Endothelial cell of umbilical vein (primary cell): ENCODE data around the gene SMIM36. TPM values are rescaled to one million over a fixed set of nuclear protein-coding genes. Genes with fewer than 3 reads are reported as not detected.

Experiments
- BruUV-seq: library from RNA; stranded (reverse); fragments of 400-500 nt; replicated peaks from 2 replicates; lab custom pipeline; 2021; lab: Mats Ljungman, UMichigan
- CTCF ChIA-PET: fragments of 300-600, 350-600 bp; sonication (Branson Sonifier 250); formaldehyde crosslinking; loops from one replicate; lab custom pipeline; 2021; ENCODE audit warnings: antibody characterized with exemption, inconsistent platforms; lab: Charles Lee
- POLR2A ChIA-PET: fragments of 300-600, 350-600 bp; sonication (Branson Sonifier 250); formaldehyde crosslinking; loops from one replicate; lab custom pipeline; 2021; ENCODE audit warnings: antibody characterized with exemption, inconsistent platforms; lab: Charles Lee
- DNase-seq: peaks from one replicate; pipeline ENCODE4 v3.0.0-alpha.2; 2011; ENCODE audit warnings: low read depth, low spot score
- FAIRE-seq: peaks from 2 replicates; lab custom pipeline; 2011; peaks lifted over from hg19 to GRCh38; lab: Jason Lieb, UNC
- H2AFZ ChIP-seq: 2 replicates; pipeline ENCODE4 v1.6.0; 2012; ENCODE audit warnings: low read depth, low read length, control low read depth, inconsistent platforms
- H3K27ac ChIP-seq: 2 replicates; pipeline ENCODE4 v1.5.1; 2011; ENCODE audit warnings: low read depth, mild to moderate bottlenecking, control low read depth, low read length, moderate library complexity; ENCODE audit not compliant: insufficient read depth
- H3K27me3 ChIP-seq, 2 experiments: 2 replicates each; pipeline versions ENCODE4 v1.6.0 to v1.6.1; 2011; ENCODE audit warnings: low read length in 2 of 2, mixed read lengths in 1 of 2; ENCODE audit not compliant: control insufficient read depth in 2 of 2, insufficient read depth in 2 of 2
- H3K36me3 ChIP-seq, 2 experiments: 2 replicates in 1 of 2; 3 replicates in 1 of 2; pipeline ENCODE4 v1.5.1; 2011; ENCODE audit warnings: low read length in 2 of 2, mild to moderate bottlenecking in 1 of 2, moderate library complexity in 1 of 2; ENCODE audit not compliant: control insufficient read depth in 2 of 2, insufficient read depth in 2 of 2; ENCODE audit errors: extremely low read depth in 1 of 2
- H3K4me1 ChIP-seq: 3 replicates; pipeline ENCODE4 v1.5.1; 2011; ENCODE audit warnings: mild to moderate bottlenecking, low read length; ENCODE audit not compliant: control insufficient read depth, insufficient read depth; ENCODE audit errors: extremely low read depth
- H3K4me2 ChIP-seq: 2 replicates; pipeline ENCODE4 v1.6.1; 2011; ENCODE audit warnings: low read length, control low read depth, mixed read lengths; ENCODE audit not compliant: insufficient read depth
- H3K4me3 ChIP-seq, 3 experiments: fragments of 200-600 bp in 1 of 3; sonication (generic), shearing (Covaris generic) in 1 of 3; replicated peaks in 1 of 3; 2 replicates each; pipeline ENCODE4 v1.5.1; 2011 to 2016; ENCODE audit warnings: control low read depth in 3 of 3, low read length in 3 of 3, mild to moderate bottlenecking in 2 of 3, inconsistent platforms in 1 of 3, low read depth in 1 of 3, moderate library complexity in 1 of 3; ENCODE audit not compliant: insufficient read depth in 1 of 3
- H3K79me2 ChIP-seq: 2 replicates; pipeline ENCODE4 v1.6.0; 2012; ENCODE audit warnings: low read length, inconsistent platforms; ENCODE audit not compliant: control insufficient read depth, insufficient read depth
- H3K9ac ChIP-seq: replicated peaks from 2 replicates; pipeline ENCODE3; 2011; ENCODE audit warnings: low read length, control low read depth; ENCODE audit not compliant: insufficient read depth; ENCODE audit errors: extremely low read depth
- H3K9me1 ChIP-seq: replicated peaks from 3 replicates; pipeline ENCODE4 v1.6.0; 2011; ENCODE audit warnings: mild to moderate bottlenecking, low read length; ENCODE audit not compliant: control insufficient read depth, insufficient read depth; ENCODE audit errors: extremely low read depth
- H3K9me3 ChIP-seq: replicated peaks from 2 replicates; pipeline ENCODE4 v1.5.1; 2012; ENCODE audit warnings: low read length, inconsistent platforms; ENCODE audit not compliant: control insufficient read depth, insufficient read depth
- H4K20me1 ChIP-seq: replicated peaks from 2 replicates; pipeline ENCODE3; 2011; ENCODE audit warnings: mild to moderate bottlenecking, low read length; ENCODE audit not compliant: control insufficient read depth, insufficient read depth; ENCODE audit errors: extremely low read depth
- EZH2 ChIP-seq: IDR thresholded peaks from 2 replicates; pipeline ENCODE4 v1.6.1; 2012; ENCODE audit warnings: borderline replicate concordance, low read depth, mild to moderate bottlenecking, moderate library complexity, low read length, inconsistent platforms; ENCODE audit not compliant: severe bottlenecking
- FOS ChIP-seq: IDR thresholded peaks from 2 replicates; pipeline ENCODE4 v1.6.1; 2011; ENCODE audit warnings: mild to moderate bottlenecking, low read length, moderate library complexity, borderline replicate concordance; ENCODE audit not compliant: insufficient read depth
- GATA2 ChIP-seq: IDR thresholded peaks from 2 replicates; pipeline ENCODE4 v1.7.0; 2011; ENCODE audit warnings: low read depth, mild to moderate bottlenecking, moderate library complexity, mixed read lengths, low read length; ENCODE audit not compliant: insufficient read length, insufficient read depth
- JUN ChIP-seq: IDR thresholded peaks from 2 replicates; pipeline ENCODE4 v1.6.1; 2011; ENCODE audit warnings: borderline replicate concordance, low read depth; ENCODE audit not compliant: insufficient read length, insufficient read depth
- MYC ChIP-seq: IDR thresholded peaks from one replicate; pipeline ENCODE4 v1.6.1; 2011; ENCODE audit warnings: mild to moderate bottlenecking, low read depth, low read length
- POLR2A ChIP-seq: IDR thresholded peaks from 2 replicates; pipeline ENCODE4 v1.6.1; 2012; ENCODE audit warnings: low read depth, mild to moderate bottlenecking, control low read depth, low read length
- POLR2AphosphoS5 ChIP-seq: IDR thresholded peaks from 2 replicates; pipeline ENCODE4 v1.6.1; 2012; ENCODE audit warnings: low read depth, mild to moderate bottlenecking, control low read depth, low read length, moderate library complexity; ENCODE audit not compliant: insufficient read depth
- dilution Hi-C: fragments of 300-500 bp; cut with MboI; formaldehyde crosslinking; loops from one replicate; pipeline ENCODE4 v1.15.0; 2019; ENCODE audit warnings: low sequenced_read_pairs; ENCODE audit not compliant: extremely low pct_ligation_motif_present
- intact Hi-C: fragments of 100-400 bp; cut with micrococcal nuclease; formaldehyde crosslinking; loops from one replicate; pipeline ENCODE4 v1.10.0; 2022
- polyA plus RNA-seq, 4 experiments: library from polyadenylated mRNA; depleted of rRNA in 3 of 4; stranded (reverse) in 3 of 4; unstranded in 1 of 4; fragments of >200 nt; gene quantifications; 2 replicates each; pipeline versions ENCODE4 v1.2.1 to v1.2.3, GENCODE V29; 2011 to 2012; ENCODE audit warnings: missing spikeins in 1 of 4
- total RNA-seq: library from RNA; stranded (reverse); gene quantifications from 2 replicates; pipeline ENCODE4 v1.2.3, GENCODE V29; 2021
- TF ChIP-seq, protein P1 (sequence below): IDR thresholded peaks from 2 replicates; pipeline ENCODE4 v1.6.1; 2011; ENCODE audit not compliant: insufficient read depth, insufficient read length
- TF ChIP-seq, protein P2 (sequence below), 2 donors: IDR thresholded peaks; 1 replicate in 1 of 2; 2 replicates in 1 of 2; pipeline ENCODE4 v1.5.1; 2011; ENCODE audit warnings: low read length in 2 of 2, mild to moderate bottlenecking in 2 of 2, moderate library complexity in 2 of 2, control low read depth in 1 of 2, inconsistent platforms in 1 of 2, low read depth in 1 of 2; ENCODE audit not compliant: insufficient read depth in 1 of 2; ENCODE audit errors: extremely low read depth in 1 of 2

Gene SMIM36
- total and polyA plus RNA-seq, 2 donors (not counting 3 experiments of a cell fraction or from before 2014, with no cell fraction given): not detected

DNA sequence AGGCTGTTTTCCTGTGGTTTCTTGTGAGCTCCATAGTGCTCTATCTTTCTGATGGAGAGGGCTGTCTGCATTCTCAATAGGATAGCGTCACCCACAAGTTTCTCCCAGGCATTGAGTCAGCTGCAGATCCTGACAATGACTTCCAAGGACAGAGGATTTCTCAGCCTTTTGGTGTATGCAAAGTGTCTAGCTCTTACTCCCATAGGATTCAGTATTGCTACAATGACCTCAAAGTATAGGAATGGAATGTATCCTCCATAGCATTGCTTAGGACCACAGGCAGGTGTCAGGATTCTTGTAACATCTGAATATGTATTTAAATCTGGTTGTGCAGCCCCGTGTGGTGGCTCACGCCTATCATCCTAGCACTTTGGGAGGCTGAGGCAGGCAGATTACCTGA lies 32.3 kb downstream of the SMIM36 start:
- BruUV-seq: no TSS peak
- Histone ChIP-seq H3K4me1 (no peaks in the 10 kb centered on the region), H3K4me3 (no peak overlapping the region), H3K9ac (no peak overlapping the region), H3K9me1 (no peaks in the 10 kb centered on the region), H3K79me2 (no peaks in the 10 kb centered on the region), H3K4me2 (no peak overlapping the region), H4K20me1 (no peaks in the 10 kb centered on the region), H3K27ac (no peak overlapping the region), H3K36me3 (no peaks in the 10 kb centered on the region), H2AFZ (no peak overlapping the region), H3K27me3 (no peaks in the 10 kb centered on the region), H3K9me3 (no peaks in the 10 kb centered on the region)
- dilution Hi-C loops: no loop called here
- FAIRE-seq (no peak), DNase-seq (no peak)
- TF ChIP-seq, protein P1, sequence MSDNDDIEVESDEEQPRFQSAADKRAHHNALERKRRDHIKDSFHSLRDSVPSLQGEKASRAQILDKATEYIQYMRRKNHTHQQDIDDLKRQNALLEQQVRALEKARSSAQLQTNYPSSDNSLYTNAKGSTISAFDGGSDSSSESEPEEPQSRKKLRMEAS: no peak
- TF ChIP-seq POLR2A (no peak), EZH2 (no peak), MYC (no peak), GATA2 (no peak), FOS (no peak), JUN (no peak), POLR2AphosphoS5 (no peak)
- TF ChIP-seq, protein P2, sequence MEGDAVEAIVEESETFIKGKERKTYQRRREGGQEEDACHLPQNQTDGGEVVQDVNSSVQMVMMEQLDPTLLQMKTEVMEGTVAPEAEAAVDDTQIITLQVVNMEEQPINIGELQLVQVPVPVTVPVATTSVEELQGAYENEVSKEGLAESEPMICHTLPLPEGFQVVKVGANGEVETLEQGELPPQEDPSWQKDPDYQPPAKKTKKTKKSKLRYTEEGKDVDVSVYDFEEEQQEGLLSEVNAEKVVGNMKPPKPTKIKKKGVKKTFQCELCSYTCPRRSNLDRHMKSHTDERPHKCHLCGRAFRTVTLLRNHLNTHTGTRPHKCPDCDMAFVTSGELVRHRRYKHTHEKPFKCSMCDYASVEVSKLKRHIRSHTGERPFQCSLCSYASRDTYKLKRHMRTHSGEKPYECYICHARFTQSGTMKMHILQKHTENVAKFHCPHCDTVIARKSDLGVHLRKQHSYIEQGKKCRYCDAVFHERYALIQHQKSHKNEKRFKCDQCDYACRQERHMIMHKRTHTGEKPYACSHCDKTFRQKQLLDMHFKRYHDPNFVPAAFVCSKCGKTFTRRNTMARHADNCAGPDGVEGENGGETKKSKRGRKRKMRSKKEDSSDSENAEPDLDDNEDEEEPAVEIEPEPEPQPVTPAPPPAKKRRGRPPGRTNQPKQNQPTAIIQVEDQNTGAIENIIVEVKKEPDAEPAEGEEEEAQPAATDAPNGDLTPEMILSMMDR (IDR thresholded peaks at IDR 0.05; ENCODE audit: extremely low read depth in 1 of 2, insufficient read depth in 1 of 2, low read depth in 1 of 2, low read length in 2 of 2): no peak
- ChIA-PET POLR2A (no interaction called here), CTCF (no interaction called here)
- intact Hi-C loops: no loop called here
